Measurements from ENCODE around the gene CSAD.

DNA sequence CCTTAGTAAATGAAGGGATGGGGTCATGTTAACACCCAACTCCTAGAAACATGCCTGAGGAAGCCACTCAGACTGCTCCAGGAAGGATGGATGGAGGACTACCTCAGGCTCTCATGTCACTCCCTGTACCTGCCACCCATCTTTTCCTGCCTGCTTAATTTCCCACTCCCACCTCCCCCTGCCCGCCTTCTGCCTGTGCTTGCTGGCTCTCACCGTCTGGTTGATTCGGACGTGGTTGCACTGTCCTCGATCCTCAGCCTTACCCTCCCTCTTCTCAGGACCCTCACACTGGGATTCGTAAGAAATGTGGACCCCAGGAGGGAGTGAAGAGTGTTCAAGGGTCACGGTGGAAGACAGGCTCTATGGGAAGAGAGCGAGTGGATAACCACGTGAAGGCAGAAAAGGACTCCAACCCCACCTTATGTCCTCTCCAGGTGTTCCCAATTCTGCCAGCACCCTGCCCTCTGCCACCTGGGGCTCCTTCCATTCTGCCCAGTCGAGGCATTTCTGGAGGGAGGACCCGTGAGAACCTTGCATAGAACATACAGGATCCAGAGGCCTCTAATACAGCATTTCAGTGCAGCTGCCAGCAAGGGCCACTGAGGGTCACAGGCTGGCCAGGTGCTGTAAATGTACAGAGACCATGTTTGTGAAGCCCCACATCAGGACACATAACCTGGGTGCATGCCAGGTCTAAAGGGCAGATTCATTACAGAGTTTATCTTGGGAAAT, 13.4 kb upstream of the CSAD start:
- TF ChIP-seq FOXA1 (IDR thresholded peaks at IDR 0.05) (no peak), LEF1 (IDR thresholded peaks at IDR 0.05; ENCODE audit: borderline replicate concordance) (no peak), BHLHE40 (IDR thresholded peaks at IDR 0.05; ENCODE audit: borderline replicate concordance) (no peak)

Measured in HEK293T (cell line).